Type B pancreatic cell (in vitro differentiated cells): ENCODE measurements around the gene RERE. TPM values are rescaled to one million over a fixed set of nuclear protein-coding genes. Genes with fewer than 3 reads are reported as not detected.

Source experiments
- DNase-seq: peaks from one replicate; pipeline ENCODE4 v3.0.0; 2021; ENCODE audit warnings: mixed read lengths; ENCODE audit not compliant: unreplicated experiment; ENCODE audit errors: extremely low spot score
- H3K27ac Mint-ChIP-seq: 2 replicates; pipeline ENCODE4 v1.8.0; 2021; ENCODE audit warnings: mild to moderate bottlenecking, mixed read lengths
- H3K27me3 Mint-ChIP-seq: 2 replicates; pipeline ENCODE4 v1.8.0; 2021; ENCODE audit warnings: mixed read lengths
- H3K36me3 Mint-ChIP-seq: 2 replicates; pipeline ENCODE4 v1.8.0; 2021; ENCODE audit warnings: mixed read lengths
- H3K4me1 Mint-ChIP-seq: one replicate; pipeline ENCODE4 v1.8.0; 2021; ENCODE audit warnings: mixed read lengths; ENCODE audit not compliant: unreplicated experiment
- H3K4me3 Mint-ChIP-seq: 2 replicates; pipeline ENCODE4 v1.8.0; 2021; ENCODE audit warnings: mild to moderate bottlenecking, mixed read lengths
- H3K9me3 Mint-ChIP-seq: 2 replicates; pipeline ENCODE4 v1.8.0; 2021; ENCODE audit warnings: mixed read lengths
- CTCF ChIP-seq: fragments of 200-600 bp; sonication (generic); conservative IDR thresholded peaks from 2 replicates; pipeline ENCODE4 v1.5.0; 2021; ENCODE audit warnings: antibody characterized with exemption, mild to moderate bottlenecking
- total RNA-seq: library from RNA; stranded (reverse); gene quantifications from 2 replicates; pipeline ENCODE4 v1.2.1, GENCODE V29; 2021; ENCODE audit warnings: low replicate concordance

RERE gene
- total RNA-seq, 1 donor from 2014 or later, result 141 TPM

GRCh38 chr1:8814865-8815264 is 2.6 kb downstream of the RERE start:
- Mint-ChIP-seq H3K27me3 (no peaks in the 10 kb centered on the region), H3K27ac (peak overlapping the region; percentile 89), H3K4me3 (peak overlapping the region; percentile 95), H3K4me1 (peaks cover 47% of the 10 kb centered on the region), H3K9me3 (no peaks in the 10 kb centered on the region), H3K36me3 (no peaks in the 10 kb centered on the region)
- peak; percentile 32 for DNase-seq
- TF ChIP-seq CTCF, result no peak

DNA sequence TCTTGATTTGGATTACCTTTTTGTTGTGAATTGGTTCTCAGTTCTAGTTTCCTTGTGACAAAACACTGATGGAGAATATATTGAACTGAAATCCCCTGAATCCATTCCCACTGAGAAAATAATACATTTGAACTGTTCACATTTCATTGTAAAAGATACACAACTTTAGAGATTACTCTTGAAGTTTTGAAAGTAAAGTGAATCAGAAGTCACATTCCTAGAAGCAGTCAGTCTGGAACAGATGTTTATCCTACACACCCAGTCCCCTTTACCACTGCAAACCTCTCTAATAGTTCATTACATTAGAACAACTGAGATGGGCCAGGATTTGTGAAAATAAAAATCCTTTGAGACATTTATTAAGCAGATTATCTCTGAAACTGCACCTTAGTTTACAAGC is 3.4 kb downstream of the RERE start:
- peak overlapping the region; percentile 95 for H3K4me3 Mint-ChIP-seq
- H3K9me3 Mint-ChIP-seq, result no peaks in the 10 kb centered on the region
- H3K27ac Mint-ChIP-seq, result peak overlapping the region; percentile 89
- no peaks in the 10 kb centered on the region for H3K36me3 Mint-ChIP-seq
- peaks cover 51% of the 10 kb centered on the region for H3K4me1 Mint-ChIP-seq
- H3K27me3 Mint-ChIP-seq, result no peaks in the 10 kb centered on the region
- no peak for DNase-seq
- no peak for TF ChIP-seq CTCF

DNA sequence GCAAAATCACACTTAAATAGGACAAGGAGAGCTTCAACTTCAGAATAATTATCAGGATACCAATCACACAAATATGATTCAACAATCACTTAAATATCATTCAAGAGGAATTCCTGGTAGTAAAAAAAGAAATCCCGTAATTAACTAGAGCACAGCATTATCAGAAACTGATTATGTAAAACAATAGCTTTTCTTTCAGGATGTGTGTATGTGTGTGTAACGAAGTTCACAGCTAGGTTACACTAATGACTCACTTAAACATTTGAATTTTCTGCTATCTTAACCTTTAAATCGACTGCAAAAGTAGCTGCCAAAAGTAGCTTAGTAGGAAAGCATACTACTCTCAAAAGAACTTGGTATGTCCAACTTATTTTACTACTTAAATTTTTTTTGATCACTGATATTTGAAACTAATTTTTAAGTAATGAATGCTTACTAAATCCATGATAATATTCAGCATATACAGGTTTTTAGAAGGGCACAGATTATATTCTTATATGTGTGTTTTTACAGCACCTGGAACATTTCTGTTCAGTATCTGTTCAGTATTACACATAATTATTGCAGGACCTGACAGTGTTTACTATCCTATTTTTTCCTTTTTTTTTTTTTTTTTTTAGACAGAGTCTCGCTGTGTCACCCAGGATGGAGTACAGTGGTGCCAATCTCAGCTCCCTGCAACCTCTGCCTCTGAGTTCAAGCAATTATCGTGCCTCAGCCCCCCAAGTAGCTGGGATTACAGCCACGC is 4.2 kb downstream of the RERE start:
- Mint-ChIP-seq H3K9me3 (no peaks in the 10 kb centered on the region), H3K4me1 (peaks cover 47% of the 10 kb centered on the region), H3K36me3 (no peaks in the 10 kb centered on the region), H3K4me3 (no peak overlapping the region), H3K27ac (no peak overlapping the region), H3K27me3 (no peaks in the 10 kb centered on the region)
- DNase-seq, result no peak
- no peak for TF ChIP-seq CTCF

- no peak overlapping the region for H3K4me3 Mint-ChIP-seq
- TF ChIP-seq CTCF, result no peak
- H3K4me1 Mint-ChIP-seq, result peaks cover 54% of the 10 kb centered on the region
- H3K27me3 Mint-ChIP-seq, result no peaks in the 10 kb centered on the region
- no peak overlapping the region for H3K27ac Mint-ChIP-seq
- DNase-seq, result no peak
- no peaks in the 10 kb centered on the region for H3K36me3 Mint-ChIP-seq
- H3K9me3 Mint-ChIP-seq, result no peaks in the 10 kb centered on the region
Measured at GRCh38 chr1:8812081-8812480, 5.4 kb downstream of the RERE start.

- no peak for DNase-seq
- no peaks in the 10 kb centered on the region for H3K27me3 Mint-ChIP-seq
- peaks cover 56% of the 10 kb centered on the region for H3K4me1 Mint-ChIP-seq
- H3K27ac Mint-ChIP-seq, result peak overlapping the region; percentile 2
- H3K36me3 Mint-ChIP-seq, result peaks cover 4% of the 10 kb centered on the region
- no peak for TF ChIP-seq CTCF
- H3K4me3 Mint-ChIP-seq, result no peak overlapping the region
- no peaks in the 10 kb centered on the region for H3K9me3 Mint-ChIP-seq
Measured at GRCh38 chr1:8810987-8811386, 6.5 kb downstream of the RERE start.
